GM12892 (cell line): Measurements from ENCODE around the gene GPR32.

Experiments used
- POLR2A ChIP-seq: IDR thresholded peaks from 2 replicates; pipeline ENCODE4 v1.6.1; 2011; ENCODE audit warnings: low read depth, low read length, control low read depth
- POLR2AphosphoS5 ChIP-seq: IDR thresholded peaks from 2 replicates; pipeline ENCODE4 v1.6.1; 2011; ENCODE audit warnings: low read depth, low read length, control low read depth
- TAF1 ChIP-seq: IDR thresholded peaks from 2 replicates; pipeline ENCODE4 v1.6.1; 2011; ENCODE audit warnings: low read depth, mild to moderate bottlenecking, control low read depth, low read length, borderline replicate concordance

- TF ChIP-seq POLR2A = no peak
- TF ChIP-seq POLR2AphosphoS5 = no peak
- no peak for TF ChIP-seq TAF1
Observed at GRCh38 chr19:50797429-50797780, 27.1 kb downstream of the GPR32 start.
